K562 (cell line): ENCODE data around the gene FCHSD1.

ENCODE experiments used
- ATF3 ChIP-seq, 2 experiments: fragments of 450-650 bp in 1 of 2; sonication (generic) in 1 of 2; formaldehyde crosslinking in 1 of 2; IDR thresholded peaks in 1 of 2; conservative IDR thresholded peaks in 1 of 2; 2 replicates each; pipeline versions ENCODE4 v1.6.1 to v1.8.1; 2016 to 2023; ENCODE audit warnings: mild to moderate bottlenecking in 2 of 2, moderate library complexity in 2 of 2, inconsistent platforms in 1 of 2, missing genetic modification reagents in 1 of 2
- TBP ChIP-seq: optimal IDR thresholded peaks from 2 replicates; pipeline ENCODE3; 2011; ENCODE audit warnings: low read depth, low read length, improper control_type of control experiment

- TF ChIP-seq TBP (no peak), ATF3 (IDR thresholded peaks at IDR 0.05) (no peak), ATF3 (CRISPR knock-in tag; conservative IDR thresholded peaks at IDR 0.05) (no peak)
Observed at GRCh38 chr5:141680751-141681201, 29.6 kb upstream of the FCHSD1 start.
